GM23338 (cell line): ENCODE results near the gene SLC34A3. TPM values are rescaled to one million over a fixed set of nuclear protein-coding genes. Genes with fewer than 3 reads are reported as not detected.

Source experiments
- ATAC-seq: fragments of 200-7000 bp; cut with Tn5 transposase; 3 replicates; pipeline ENCODE4 v1.9.1; 2020
- DNase-seq: peaks from one replicate; pipeline ENCODE4 v3.0.0-alpha.2; 2015; ENCODE audit warnings: low spot score
- H2AFZ ChIP-seq: fragments of 200-600 bp; sonication (generic); 2 replicates; pipeline ENCODE4 v1.8.0; 2016; ENCODE audit warnings: antibody characterized with exemption, mild to moderate bottlenecking, moderate library complexity
- H3F3A ChIP-seq: fragments of 200-600 bp; sonication (generic); replicated peaks from 2 replicates; pipeline ENCODE4 v1.8.0; 2017; ENCODE audit warnings: antibody characterized with exemption, mixed run types, low read depth
- H3K27ac ChIP-seq: fragments of 200-600 bp; sonication (generic); 2 replicates; pipeline ENCODE4 v1.6.1; 2016; ENCODE audit warnings: low read depth
- H3K27me3 ChIP-seq: fragments of 200-600 bp; sonication (generic); 2 replicates; pipeline ENCODE4 v1.8.0; 2016; ENCODE audit warnings: mild to moderate bottlenecking, mixed run types, moderate library complexity; ENCODE audit not compliant: insufficient read depth
- H3K36me3 ChIP-seq: fragments of 200-600 bp; sonication (generic); 2 replicates; pipeline ENCODE4 v1.8.0; 2016; ENCODE audit warnings: mild to moderate bottlenecking; ENCODE audit not compliant: insufficient read depth
- H3K4me1 ChIP-seq: fragments of 200-600 bp; sonication (generic); 2 replicates; pipeline ENCODE4 v1.8.0; 2016; ENCODE audit warnings: mild to moderate bottlenecking, moderate library complexity; ENCODE audit not compliant: insufficient read depth
- H3K4me2 ChIP-seq: fragments of 200-600 bp; sonication (generic); 2 replicates; pipeline ENCODE4 v1.7.1; 2017; ENCODE audit warnings: mixed run types
- H3K4me3 ChIP-seq: fragments of 200-600 bp; sonication (generic); 2 replicates; pipeline ENCODE4 v1.6.1; 2016; ENCODE audit warnings: mixed run types
- H3K79me2 ChIP-seq: fragments of 200-600 bp; sonication (generic); replicated peaks from 2 replicates; pipeline ENCODE4 v1.8.0; 2017; ENCODE audit warnings: mild to moderate bottlenecking; ENCODE audit not compliant: insufficient read depth
- H3K9me2 ChIP-seq: fragments of 200-600 bp; sonication (generic); 2 replicates; pipeline ENCODE4 v1.8.0; 2017; ENCODE audit not compliant: insufficient read depth
- H4K20me1 ChIP-seq: fragments of 200-600 bp; sonication (generic); replicated peaks from 2 replicates; pipeline ENCODE4 v1.8.0; 2017; ENCODE audit warnings: mild to moderate bottlenecking; ENCODE audit not compliant: insufficient read depth
- H3K27ac Mint-ChIP-seq: 2 replicates; pipeline ENCODE4 v1.8.0; 2020; ENCODE audit warnings: inconsistent platforms, mild to moderate bottlenecking, moderate library complexity, mixed read lengths
- H3K27me3 Mint-ChIP-seq: 3 replicates; pipeline ENCODE4 v1.8.0; 2022; ENCODE audit warnings: low read depth, mild to moderate bottlenecking, moderate library complexity, mixed read lengths, inconsistent platforms; ENCODE audit not compliant: insufficient read depth, poor library complexity
- H3K36me3 Mint-ChIP-seq: 3 replicates; pipeline ENCODE4 v1.8.0; 2021; ENCODE audit warnings: low read depth, mild to moderate bottlenecking, inconsistent platforms, moderate library complexity, mixed read lengths
- H3K4me1 Mint-ChIP-seq: 3 replicates; pipeline ENCODE4 v1.8.0; 2020; ENCODE audit warnings: mild to moderate bottlenecking, inconsistent platforms, mixed read lengths
- H3K4me3 Mint-ChIP-seq: 3 replicates; pipeline ENCODE4 v1.8.0; 2021; ENCODE audit warnings: moderate library complexity, mild to moderate bottlenecking, inconsistent platforms, mixed read lengths
- H3K9me3 Mint-ChIP-seq: 3 replicates; pipeline ENCODE4 v1.8.0; 2020; ENCODE audit warnings: moderate library complexity, mild to moderate bottlenecking, inconsistent platforms, mixed read lengths
- CREB1 ChIP-seq: fragments of 250-450 bp; sonication (Bioruptor Pico); IDR thresholded peaks from 2 replicates; pipeline ENCODE4 v1.5.0; 2020; ENCODE audit warnings: low read depth, mild to moderate bottlenecking, moderate library complexity
- ETS1 ChIP-seq: IDR thresholded peaks from 2 replicates; pipeline ENCODE4 v1.6.1; 2016; ENCODE audit warnings: antibody characterized with exemption
- EZH2 ChIP-seq: fragments of 200-600 bp; sonication (generic); IDR thresholded peaks from one replicate; pipeline ENCODE4 v1.8.0; 2017; ENCODE audit warnings: antibody characterized with exemption, mild to moderate bottlenecking, low read depth; ENCODE audit not compliant: unreplicated experiment
- EZH2phosphoT487 ChIP-seq: fragments of 200-600 bp; sonication (generic); IDR thresholded peaks from one replicate; pipeline ENCODE4 v1.8.1; 2018; ENCODE audit warnings: antibody characterized with exemption; ENCODE audit not compliant: unreplicated experiment
- JUNB ChIP-seq: IDR thresholded peaks from one replicate; pipeline ENCODE4 v1.6.1; 2016; ENCODE audit warnings: antibody characterized with exemption; ENCODE audit not compliant: unreplicated experiment
- NANOG ChIP-seq: IDR thresholded peaks from 2 replicates; pipeline ENCODE4 v1.6.1; 2016; ENCODE audit warnings: antibody characterized with exemption, borderline replicate concordance
- STAT1 ChIP-seq: IDR thresholded peaks from one replicate; pipeline ENCODE4 v1.6.1; 2016; ENCODE audit warnings: antibody characterized with exemption; ENCODE audit not compliant: unreplicated experiment
- ZNF331 ChIP-seq: fragments of 250-450 bp; sonication (Bioruptor Pico); IDR thresholded peaks from 2 replicates; pipeline ENCODE4 v1.5.0; 2020; ENCODE audit warnings: low read depth, mild to moderate bottlenecking, moderate library complexity
- polyA plus RNA-seq: library from polyadenylated mRNA; unstranded; fragments of >200 nt; fragmentation: Nextera tagmentation; extraction: Ambion mirVana; gene quantifications from 2 replicates; pipeline ENCODE4 v1.2.1, GENCODE V29; 2016
- total RNA-seq: library from RNA; depleted of rRNA; stranded (reverse); fragments of >200 nt; shearing (Covaris generic); gene quantifications from 2 replicates; pipeline ENCODE4 v1.2.3, GENCODE V29; 2014
- TF ChIP-seq, protein P1 (sequence below): fragments of 250-450 bp; sonication (Bioruptor Pico); IDR thresholded peaks from 2 replicates; pipeline ENCODE4 v1.5.0; 2020; ENCODE audit warnings: mild to moderate bottlenecking, moderate library complexity

Gene SLC34A3
- total and polyA plus RNA-seq, 2 experiments from 2014 or later: not detected

- DNase-seq (no peak), ATAC-seq (no peak)
- peaks cover 7% of the 10 kb centered on the region; the same call in 2 of the 3 replicates for H3K4me1 Mint-ChIP-seq
- H3K27ac Mint-ChIP-seq: no peak overlapping the region
- H3K36me3 ChIP-seq: no peaks in the 10 kb centered on the region
- H3K27ac ChIP-seq: no peak overlapping the region
- H3K4me3 Mint-ChIP-seq: no peak overlapping the region
- no peaks in the 10 kb centered on the region; the same call in 1 of the 2 replicates for H4K20me1 ChIP-seq
- TF ChIP-seq ZNF331 (CRISPR knock-in tag): no peak
- no peak for TF ChIP-seq ETS1
- no peak for TF ChIP-seq EZH2phosphoT487
- no peak for TF ChIP-seq STAT1
- TF ChIP-seq JUNB: no peak
- TF ChIP-seq NANOG: no peak
- H3K4me2 ChIP-seq: no peak overlapping the region
- H3F3A ChIP-seq: 0 out of 2 replicates have a peak, but pooled peaks cover 9% of the 10 kb centered on the region
- H3K79me2 ChIP-seq: no peaks in the 10 kb centered on the region
- H3K27me3 Mint-ChIP-seq: no peaks in the 10 kb centered on the region
- H3K4me3 ChIP-seq: no peak overlapping the region
- H3K9me2 ChIP-seq: no peaks in the 10 kb centered on the region
- H2AFZ ChIP-seq: no peak overlapping the region
- peaks cover 9% of the 10 kb centered on the region; the same call in 1 of the 2 replicates for H3K27me3 ChIP-seq
- no peaks in the 10 kb centered on the region; the same call in 2 of the 3 replicates for H3K36me3 Mint-ChIP-seq
- H3K4me1 ChIP-seq: peaks cover 3% of the 10 kb centered on the region; the same call in 1 of the 2 replicates
- no peaks in the 10 kb centered on the region for H3K9me3 Mint-ChIP-seq
Measured at GRCh38 chr9:137219757-137220316, 10.9 kb upstream of the SLC34A3 start.

DNA sequence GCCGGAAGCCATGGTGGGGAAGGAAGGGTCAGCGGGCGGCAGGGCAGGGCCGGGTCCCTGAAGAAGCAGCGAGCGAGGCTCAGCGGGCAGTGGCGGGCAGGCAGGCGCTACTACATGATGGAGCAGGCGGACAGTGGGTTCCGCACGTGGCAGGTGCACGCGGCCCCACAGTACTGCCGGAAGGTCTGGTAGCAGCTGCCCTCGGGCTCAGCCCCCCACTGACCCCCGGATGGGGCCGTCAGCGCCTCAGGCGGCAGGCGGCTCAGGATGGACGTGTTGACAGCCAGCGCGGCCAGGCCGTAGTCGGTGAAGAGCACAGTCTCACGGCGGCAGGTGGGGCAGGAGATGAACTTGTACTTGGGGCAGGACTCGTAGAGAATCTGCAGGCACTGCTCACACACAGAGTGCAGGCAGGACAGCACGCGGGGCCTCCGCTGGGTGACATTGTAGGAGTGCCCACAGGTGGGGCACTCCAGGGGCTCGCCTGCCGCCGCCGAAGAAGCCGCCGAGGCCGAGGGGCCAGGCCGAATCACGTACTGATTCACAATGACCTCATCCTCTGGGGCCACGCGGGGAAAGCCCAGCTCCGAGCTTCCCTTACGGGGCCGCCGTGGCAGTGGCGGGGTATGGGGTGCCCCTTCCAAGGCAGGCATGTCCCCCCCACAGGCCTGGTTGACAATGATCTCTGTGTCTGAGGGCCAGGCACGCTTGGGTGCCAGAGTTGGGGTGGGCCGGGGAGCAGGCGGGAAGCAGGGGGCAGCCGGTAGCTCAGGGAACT lies 10.2 kb upstream of the SLC34A3 start:
- Mint-ChIP-seq H3K9me3 (no peaks in the 10 kb centered on the region), H3K4me3 (peak overlapping the region; percentile 30; the same call in 1 of the 3 replicates), H3K36me3 (no peaks in the 10 kb centered on the region; the same call in 2 of the 3 replicates), H3K27ac (no peak overlapping the region), H3K4me1 (peaks cover 7% of the 10 kb centered on the region; the same call in 2 of the 3 replicates), H3K27me3 (no peaks in the 10 kb centered on the region)
- Histone ChIP-seq H3K36me3 (no peaks in the 10 kb centered on the region), H4K20me1 (no peaks in the 10 kb centered on the region; the same call in 1 of the 2 replicates), H3K9me2 (no peaks in the 10 kb centered on the region), H3K4me3 (no peak overlapping the region), H3F3A (0 out of 2 replicates have a peak, but pooled peaks cover 9% of the 10 kb centered on the region), H2AFZ (no peak overlapping the region), H3K4me1 (peaks cover 3% of the 10 kb centered on the region; the same call in 1 of the 2 replicates), H3K27me3 (peaks cover 9% of the 10 kb centered on the region; the same call in 1 of the 2 replicates), H3K4me2 (no peak overlapping the region; the same call in 1 of the 2 replicates), H3K27ac (no peak overlapping the region), H3K79me2 (no peaks in the 10 kb centered on the region)
- ATAC-seq (no peak), DNase-seq (peak; percentile 31)
- TF ChIP-seq CREB1 (no peak), ZNF331 (CRISPR knock-in tag) (no peak), EZH2 (no peak), ETS1 (no peak)
- TF ChIP-seq, protein P1, sequence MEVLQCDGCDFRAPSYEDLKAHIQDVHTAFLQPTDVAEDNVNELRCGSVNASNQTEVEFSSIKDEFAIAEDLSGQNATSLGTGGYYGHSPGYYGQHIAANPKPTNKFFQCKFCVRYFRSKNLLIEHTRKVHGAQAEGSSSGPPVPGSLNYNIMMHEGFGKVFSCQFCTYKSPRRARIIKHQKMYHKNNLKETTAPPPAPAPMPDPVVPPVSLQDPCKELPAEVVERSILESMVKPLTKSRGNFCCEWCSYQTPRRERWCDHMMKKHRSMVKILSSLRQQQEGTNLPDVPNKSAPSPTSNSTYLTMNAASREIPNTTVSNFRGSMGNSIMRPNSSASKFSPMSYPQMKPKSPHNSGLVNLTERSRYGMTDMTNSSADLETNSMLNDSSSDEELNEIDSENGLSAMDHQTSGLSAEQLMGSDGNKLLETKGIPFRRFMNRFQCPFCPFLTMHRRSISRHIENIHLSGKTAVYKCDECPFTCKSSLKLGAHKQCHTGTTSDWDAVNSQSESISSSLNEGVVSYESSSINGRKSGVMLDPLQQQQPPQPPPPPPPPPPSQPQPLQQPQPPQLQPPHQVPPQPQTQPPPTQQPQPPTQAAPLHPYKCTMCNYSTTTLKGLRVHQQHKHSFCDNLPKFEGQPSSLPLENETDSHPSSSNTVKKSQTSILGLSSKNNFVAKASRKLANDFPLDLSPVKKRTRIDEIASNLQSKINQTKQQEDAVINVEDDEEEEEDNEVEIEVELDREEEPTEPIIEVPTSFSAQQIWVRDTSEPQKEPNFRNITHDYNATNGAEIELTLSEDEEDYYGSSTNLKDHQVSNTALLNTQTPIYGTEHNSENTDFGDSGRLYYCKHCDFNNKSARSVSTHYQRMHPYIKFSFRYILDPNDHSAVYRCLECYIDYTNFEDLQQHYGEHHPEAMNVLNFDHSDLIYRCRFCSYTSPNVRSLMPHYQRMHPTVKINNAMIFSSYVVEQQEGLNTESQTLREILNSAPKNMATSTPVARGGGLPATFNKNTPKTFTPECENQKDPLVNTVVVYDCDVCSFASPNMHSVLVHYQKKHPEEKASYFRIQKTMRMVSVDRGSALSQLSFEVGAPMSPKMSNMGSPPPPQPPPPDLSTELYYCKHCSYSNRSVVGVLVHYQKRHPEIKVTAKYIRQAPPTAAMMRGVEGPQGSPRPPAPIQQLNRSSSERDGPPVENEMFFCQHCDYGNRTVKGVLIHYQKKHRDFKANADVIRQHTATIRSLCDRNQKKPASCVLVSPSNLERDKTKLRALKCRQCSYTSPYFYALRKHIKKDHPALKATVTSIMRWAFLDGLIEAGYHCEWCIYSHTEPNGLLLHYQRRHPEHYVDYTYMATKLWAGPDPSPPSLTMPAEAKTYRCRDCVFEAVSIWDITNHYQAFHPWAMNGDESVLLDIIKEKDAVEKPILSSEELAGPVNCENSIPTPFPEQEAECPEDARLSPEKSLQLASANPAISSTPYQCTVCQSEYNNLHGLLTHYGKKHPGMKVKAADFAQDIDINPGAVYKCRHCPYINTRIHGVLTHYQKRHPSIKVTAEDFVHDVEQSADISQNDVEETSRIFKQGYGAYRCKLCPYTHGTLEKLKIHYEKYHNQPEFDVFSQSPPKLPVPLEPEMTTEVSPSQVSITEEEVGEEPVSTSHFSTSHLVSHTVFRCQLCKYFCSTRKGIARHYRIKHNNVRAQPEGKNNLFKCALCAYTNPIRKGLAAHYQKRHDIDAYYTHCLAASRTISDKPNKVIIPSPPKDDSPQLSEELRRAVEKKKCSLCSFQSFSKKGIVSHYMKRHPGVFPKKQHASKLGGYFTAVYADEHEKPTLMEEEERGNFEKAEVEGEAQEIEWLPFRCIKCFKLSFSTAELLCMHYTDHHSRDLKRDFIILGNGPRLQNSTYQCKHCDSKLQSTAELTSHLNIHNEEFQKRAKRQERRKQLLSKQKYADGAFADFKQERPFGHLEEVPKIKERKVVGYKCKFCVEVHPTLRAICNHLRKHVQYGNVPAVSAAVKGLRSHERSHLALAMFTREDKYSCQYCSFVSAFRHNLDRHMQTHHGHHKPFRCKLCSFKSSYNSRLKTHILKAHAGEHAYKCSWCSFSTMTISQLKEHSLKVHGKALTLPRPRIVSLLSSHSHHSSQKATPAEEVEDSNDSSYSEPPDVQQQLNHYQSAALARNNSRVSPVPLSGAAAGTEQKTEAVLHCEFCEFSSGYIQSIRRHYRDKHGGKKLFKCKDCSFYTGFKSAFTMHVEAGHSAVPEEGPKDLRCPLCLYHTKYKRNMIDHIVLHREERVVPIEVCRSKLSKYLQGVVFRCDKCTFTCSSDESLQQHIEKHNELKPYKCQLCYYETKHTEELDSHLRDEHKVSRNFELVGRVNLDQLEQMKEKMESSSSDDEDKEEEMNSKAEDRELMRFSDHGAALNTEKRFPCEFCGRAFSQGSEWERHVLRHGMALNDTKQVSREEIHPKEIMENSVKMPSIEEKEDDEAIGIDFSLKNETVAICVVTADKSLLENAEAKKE: no peak
